AG04450 (cell line): ENCODE measurements around the gene GARIN5B. TPM values are rescaled to one million over a fixed set of nuclear protein-coding genes. Genes with fewer than 3 reads are reported as not detected.

ENCODE experiments used
- CTCF ChIA-PET: fragments of 300-600, 350-600 bp; formaldehyde crosslinking; extraction: SDS; loops from one replicate; lab custom pipeline; 2022; ENCODE audit warnings: antibody characterized with exemption, inconsistent platforms; lab: Charles Lee
- POLR2A ChIA-PET: fragments of 350-600 bp; formaldehyde crosslinking; extraction: SDS; loops from one replicate; lab custom pipeline; 2021; ENCODE audit warnings: antibody characterized with exemption, inconsistent platforms; lab: Yijun Ruan, JAX
- DNase-seq: peaks from one replicate; pipeline ENCODE4 v3.0.0-alpha.2; 2011; ENCODE audit warnings: low read depth, low spot score
- H3K27ac ChIP-seq: one replicate; pipeline ENCODE4 v1.5.1; 2012; ENCODE audit warnings: low read depth, low read length, control low read depth
- H3K27me3 ChIP-seq: one replicate; pipeline ENCODE4 v1.6.0; 2012; ENCODE audit warnings: low read length; ENCODE audit not compliant: control insufficient read depth, insufficient read depth
- H3K4me3 ChIP-seq: 2 replicates; pipeline ENCODE4 v1.5.1; 2011; ENCODE audit warnings: mild to moderate bottlenecking, low read depth, low read length, control low read depth
- H3K9me3 ChIP-seq: 2 replicates; pipeline ENCODE4 v1.5.1; 2012; ENCODE audit warnings: low read length; ENCODE audit not compliant: control insufficient read depth, insufficient read depth
- CTCF ChIP-seq: IDR thresholded peaks from 2 replicates; pipeline ENCODE4 v1.5.1; 2011; ENCODE audit warnings: low read depth, low read length, control low read depth, inconsistent platforms
- polyA plus RNA-seq: library from polyadenylated mRNA; depleted of rRNA; stranded (reverse); fragments of >200 nt; gene quantifications from 2 replicates; pipeline ENCODE4 v1.2.3, GENCODE V29; 2011

Gene GARIN5B
- polyA plus RNA-seq, 1 experiment: not detected

- Histone ChIP-seq H3K27me3 (no peaks in the 10 kb centered on the region), H3K9me3 (peaks cover 6% of the 10 kb centered on the region), H3K27ac (no peak overlapping the region), H3K4me3 (no peak overlapping the region)
- POLR2A ChIA-PET: interaction anchor here (2.1 kb wide), 1 partner anchor 27 kb away, joined by 7 read pairs; no protein-coding TSS in a partner anchor
- CTCF ChIA-PET: interaction anchor here (0.6 to 5.0 kb wide), 3 partner anchors 9 to 20 kb away, joined by 3 to 27 read pairs (median 21); no protein-coding TSS in a partner anchor
- no peak for TF ChIP-seq CTCF
- DNase-seq: no peak
Measured at GRCh38 chr19:55311797-55312196, 51.3 kb downstream of the GARIN5B start.

GRCh38 chr19:55311397-55311796 lies 51.7 kb downstream of the GARIN5B start:
- Histone ChIP-seq H3K9me3 (peaks cover 3% of the 10 kb centered on the region; the same call in 1 of the 2 replicates), H3K27ac (no peak overlapping the region), H3K27me3 (no peaks in the 10 kb centered on the region), H3K4me3 (no peak overlapping the region)
- TF ChIP-seq CTCF: no peak
- POLR2A ChIA-PET: interaction anchor here (2.1 kb wide), 1 partner anchor 28 kb away, joined by 7 read pairs; no protein-coding TSS in a partner anchor
- no peak for DNase-seq
- CTCF ChIA-PET: interaction anchor here (2.3 to 5.0 kb wide), 2 partner anchors 9 to 20 kb away, joined by 21 to 27 read pairs; no protein-coding TSS in a partner anchor

GRCh38 chr19:55310498-55310897 lies 52.6 kb downstream of the GARIN5B start:
- DNase-seq: no peak
- ChIA-PET CTCF (no interaction called here), POLR2A (interaction anchor here (0.5 to 0.7 kb wide), 2 partner anchors 62 to 1207 kb away, joined by 3 read pairs; no protein-coding TSS in a partner anchor)
- TF ChIP-seq CTCF: no peak
- Histone ChIP-seq H3K9me3 (no peaks in the 10 kb centered on the region), H3K27me3 (no peaks in the 10 kb centered on the region), H3K27ac (no peak overlapping the region), H3K4me3 (no peak overlapping the region)

- no peak for TF ChIP-seq CTCF
- no peak for DNase-seq
- POLR2A ChIA-PET: no interaction called here
- H3K27me3 ChIP-seq: no peaks in the 10 kb centered on the region
- CTCF ChIA-PET: interaction anchor here (1.2 kb wide), 1 partner anchor 17 kb away, joined by 3 read pairs; no protein-coding TSS in a partner anchor
- H3K4me3 ChIP-seq: no peak overlapping the region
- H3K27ac ChIP-seq: no peak overlapping the region
- no peaks in the 10 kb centered on the region for H3K9me3 ChIP-seq
Measured at GRCh38 chr19:55309448-55309847, 53.6 kb downstream of the GARIN5B start.

- no peak for DNase-seq
- H3K27me3 ChIP-seq: no peaks in the 10 kb centered on the region
- TF ChIP-seq CTCF: no peak
- ChIA-PET CTCF (no interaction called here), POLR2A (interaction anchor here (0.7 kb wide), 1 partner anchor 36 kb away, joined by 3 read pairs; no protein-coding TSS in a partner anchor)
- H3K4me3 ChIP-seq: no peak overlapping the region
- no peaks in the 10 kb centered on the region for H3K9me3 ChIP-seq
- H3K27ac ChIP-seq: no peak overlapping the region
Measured at GRCh38 chr19:55308281-55308680, 54.8 kb downstream of the GARIN5B start.
